Epithelial cell of proximal tubule (primary cell): ENCODE results near the gene BBS4. TPM values are rescaled to one million over a fixed set of nuclear protein-coding genes. Genes with fewer than 3 reads are reported as not detected.

Experiments used
- DNase-seq: peaks from one replicate; pipeline ENCODE4 v3.0.0-alpha.2; 2011; ENCODE audit warnings: low read depth
- H3K4me3 ChIP-seq: 2 replicates; pipeline ENCODE4 v1.5.1; 2011; ENCODE audit warnings: low read depth, mild to moderate bottlenecking, low read length
- total RNA-seq: library from RNA; depleted of rRNA; stranded (reverse); fragments of >200 nt; gene quantifications from 2 replicates; pipeline ENCODE4 v1.2.3, GENCODE V29; 2015
- TF ChIP-seq, protein P1 (sequence below): conservative IDR thresholded peaks from 2 replicates; pipeline ENCODE4 v1.5.1; 2012; ENCODE audit warnings: low read depth, mild to moderate bottlenecking, low read length

BBS4 gene
- total RNA-seq, 1 donor from 2014 or later, result 11.6 TPM

DNA sequence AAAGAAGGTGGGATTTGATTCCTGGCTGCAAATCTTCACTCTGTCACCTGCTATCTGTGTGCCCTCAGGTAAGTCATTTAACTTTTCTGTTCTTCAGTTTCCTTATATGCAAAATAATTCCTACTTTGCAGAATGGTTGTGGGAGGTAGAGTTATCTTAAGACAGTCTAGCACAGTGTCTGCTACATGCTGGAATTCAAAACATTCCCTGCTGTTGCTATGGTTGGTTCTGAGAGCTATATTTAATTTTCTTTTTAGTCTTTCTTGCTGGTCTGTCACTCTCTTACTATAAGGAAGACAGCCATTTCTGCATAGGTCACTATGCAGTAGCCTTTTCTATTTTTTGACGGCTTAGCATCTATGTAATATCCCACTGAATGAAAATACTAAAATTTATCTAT lies 101.5 kb downstream of the BBS4 start:
- no peak for DNase-seq
- TF ChIP-seq, protein P1, sequence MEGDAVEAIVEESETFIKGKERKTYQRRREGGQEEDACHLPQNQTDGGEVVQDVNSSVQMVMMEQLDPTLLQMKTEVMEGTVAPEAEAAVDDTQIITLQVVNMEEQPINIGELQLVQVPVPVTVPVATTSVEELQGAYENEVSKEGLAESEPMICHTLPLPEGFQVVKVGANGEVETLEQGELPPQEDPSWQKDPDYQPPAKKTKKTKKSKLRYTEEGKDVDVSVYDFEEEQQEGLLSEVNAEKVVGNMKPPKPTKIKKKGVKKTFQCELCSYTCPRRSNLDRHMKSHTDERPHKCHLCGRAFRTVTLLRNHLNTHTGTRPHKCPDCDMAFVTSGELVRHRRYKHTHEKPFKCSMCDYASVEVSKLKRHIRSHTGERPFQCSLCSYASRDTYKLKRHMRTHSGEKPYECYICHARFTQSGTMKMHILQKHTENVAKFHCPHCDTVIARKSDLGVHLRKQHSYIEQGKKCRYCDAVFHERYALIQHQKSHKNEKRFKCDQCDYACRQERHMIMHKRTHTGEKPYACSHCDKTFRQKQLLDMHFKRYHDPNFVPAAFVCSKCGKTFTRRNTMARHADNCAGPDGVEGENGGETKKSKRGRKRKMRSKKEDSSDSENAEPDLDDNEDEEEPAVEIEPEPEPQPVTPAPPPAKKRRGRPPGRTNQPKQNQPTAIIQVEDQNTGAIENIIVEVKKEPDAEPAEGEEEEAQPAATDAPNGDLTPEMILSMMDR, result no peak
- H3K4me3 ChIP-seq, result no peak overlapping the region

Other genes starting within 250 kb of the BBS4 start
- 21.9 and 29.3 TPM in 2 replicates for gene ARIH1, start 211.9 kb upstream of the BBS4 start, total RNA-seq
- 0.35 TPM in 1 of 2 replicates, not detected in the other for gene GOLGA6B, start 31.5 kb upstream of the BBS4 start, total RNA-seq
- gene HIGD2B, start within 50 bp of the BBS4 start, total RNA-seq, result not detected in 2 replicates
- gene ADPGK, start 97.6 kb downstream of the BBS4 start, total RNA-seq, result 48.8 and 58.8 TPM in 2 replicates